CD4-positive, alpha-beta T cell (primary cell): ENCODE measurements around the gene RUNX3. TPM values are rescaled to one million over a fixed set of nuclear protein-coding genes. Genes with fewer than 3 reads are reported as not detected.

Experiments
- ATAC-seq: fragments of 200-7000 bp; cut with Tn5 transposase; one replicate; pipeline ENCODE4 v1.10.0; 2022; ENCODE audit warnings: mild to moderate bottlenecking; ENCODE audit not compliant: poor library complexity
- CTCF ChIA-PET: fragments of 350-600 bp; sonication (Branson Sonifier 250); formaldehyde crosslinking; loops from one replicate; lab custom pipeline; 2021; ENCODE audit warnings: antibody characterized with exemption, inconsistent platforms; lab: Charles Lee
- POLR2A ChIA-PET: fragments of 350-600 bp; sonication (Branson Sonifier 250); formaldehyde crosslinking; loops from one replicate; lab custom pipeline; 2021; ENCODE audit warnings: antibody characterized with exemption, inconsistent platforms; lab: Charles Lee
- DNase-seq, 14 experiments: peaks; one replicate each; pipeline ENCODE4 v3.0.0-alpha.2; 2013 to 2020; ENCODE audit warnings: mixed read lengths in 2 of 14
- H3K27ac ChIP-seq, 2 donors: one replicate each; pipeline versions ENCODE4 v1.5.1 to v1.7.0; 2013; ENCODE audit warnings: low read length in 2 of 2, low read depth in 1 of 2, mild to moderate bottlenecking in 1 of 2
- H3K27me3 ChIP-seq, 2 experiments: 1 replicate in 1 of 2; 2 replicates in 1 of 2; pipeline versions ENCODE4 v1.6.1 to v1.7.0; 2013; ENCODE audit warnings: low read length in 2 of 2, control low read depth in 1 of 2, mild to moderate bottlenecking in 1 of 2, moderate library complexity in 1 of 2; ENCODE audit not compliant: insufficient read depth in 2 of 2, control insufficient read depth in 1 of 2
- H3K36me3 ChIP-seq: one replicate; pipeline ENCODE4 v1.6.1; 2013; ENCODE audit warnings: low read length, control low read depth; ENCODE audit not compliant: insufficient read depth
- H3K4me1 ChIP-seq: one replicate; pipeline ENCODE4 v1.6.1; 2013; ENCODE audit warnings: low read length, control low read depth; ENCODE audit not compliant: insufficient read depth
- H3K4me3 ChIP-seq: one replicate; pipeline ENCODE4 v1.5.1; 2013; ENCODE audit warnings: mild to moderate bottlenecking, low read length, moderate library complexity
- H3K9me3 ChIP-seq, 2 experiments: 1 replicate in 1 of 2; 2 replicates in 1 of 2; pipeline versions ENCODE4 v1.6.1 to v1.7.0; 2013; ENCODE audit warnings: low read length in 2 of 2, mild to moderate bottlenecking in 2 of 2, control low read depth in 1 of 2, moderate library complexity in 1 of 2; ENCODE audit not compliant: control insufficient read depth in 1 of 2, insufficient read depth in 1 of 2
- H3K27ac Mint-ChIP-seq: one replicate; pipeline ENCODE4 v1.8.0; 2020; ENCODE audit warnings: mixed read lengths
- H3K27me3 Mint-ChIP-seq: one replicate; pipeline ENCODE4 v1.8.0; 2021; ENCODE audit warnings: mixed read lengths
- H3K36me3 Mint-ChIP-seq: one replicate; pipeline ENCODE4 v1.8.0; 2021; ENCODE audit warnings: low read depth, mixed read lengths
- H3K4me1 Mint-ChIP-seq: one replicate; pipeline ENCODE4 v1.8.0; 2021; ENCODE audit warnings: low read depth, mixed read lengths
- H3K4me3 Mint-ChIP-seq: one replicate; pipeline ENCODE4 v1.8.0; 2020; ENCODE audit warnings: mild to moderate bottlenecking, mixed read lengths
- H3K9me3 Mint-ChIP-seq: one replicate; pipeline ENCODE4 v1.8.0; 2020; ENCODE audit warnings: mixed read lengths
- intact Hi-C, 2 experiments: fragments of 100-400 bp; cut with DNase I in 1 of 2; cut with micrococcal nuclease in 1 of 2; formaldehyde crosslinking; loops; one replicate each; pipeline versions ENCODE4 v1.15.1 to v1.9.0; 2023 to 2025; cut with DNase I, micrococcal nuclease
- total RNA-seq, 174 experiments: library from RNA in 2 of 174; stranded (reverse) in 2 of 174; gene quantifications; one replicate each; pipeline ENCODE4 v1.2.3 and lab custom pipeline; 2021 to 2026
- TF ChIP-seq, protein P1 (sequence below): fragments of 200-600 bp; IDR thresholded peaks from one replicate; pipeline ENCODE4 v1.8.0; 2022; ENCODE audit warnings: antibody characterized with exemption, mild to moderate bottlenecking

Gene RUNX3
- total RNA-seq, 2 experiments from 2014 or later: 202 to 209 TPM

DNA sequence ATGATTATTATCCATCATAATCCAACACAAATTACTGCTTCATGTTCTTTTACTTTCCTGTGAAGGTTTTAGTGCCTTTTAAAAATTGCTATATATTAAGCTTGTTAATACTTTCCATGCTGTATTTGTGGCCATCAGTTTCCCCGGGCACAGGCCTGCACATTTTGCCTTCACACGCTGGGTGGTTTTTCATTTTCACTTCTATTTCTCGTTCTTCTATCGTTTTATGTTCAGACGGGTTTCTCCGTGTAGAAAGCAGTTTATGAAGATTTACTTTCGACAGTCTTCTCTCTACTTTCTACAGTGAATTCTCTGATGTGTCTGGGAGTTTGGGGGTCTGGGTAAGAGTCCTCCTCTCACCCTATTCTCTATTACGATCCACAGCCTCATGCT, 9.5 kb downstream of the RUNX3 start:
- Histone ChIP-seq H3K27ac (peak overlapping the region; percentile 57 to 69), H3K9me3 (no peaks in the 10 kb centered on the region), H3K4me3 (peak overlapping the region; percentile 9), H3K4me1 (peaks cover 97% of the 10 kb centered on the region), H3K27me3 (no peaks in the 10 kb centered on the region), H3K36me3 (peaks cover 93% of the 10 kb centered on the region)
- intact Hi-C loops: no loop called here
- peak overlapping the region; percentile 68 for H3K4me3 Mint-ChIP-seq
- ChIA-PET CTCF (no interaction called here), POLR2A (interaction anchor here (0.5 to 2.2 kb wide), 2 partner anchors 9 to 279 kb away, joined by 3 to 14 read pairs; partner anchors contain the start of gene RUNX3)
- ATAC-seq (no peak), DNase-seq (peak in 1 of 14 experiments; percentile 28)
- H3K36me3 Mint-ChIP-seq: peaks cover 96% of the 10 kb centered on the region
- H3K4me1 Mint-ChIP-seq: peaks cover 58% of the 10 kb centered on the region
- peak overlapping the region; percentile 98 for H3K27ac Mint-ChIP-seq
- H3K9me3 Mint-ChIP-seq: no peaks in the 10 kb centered on the region
- TF ChIP-seq, protein P1, sequence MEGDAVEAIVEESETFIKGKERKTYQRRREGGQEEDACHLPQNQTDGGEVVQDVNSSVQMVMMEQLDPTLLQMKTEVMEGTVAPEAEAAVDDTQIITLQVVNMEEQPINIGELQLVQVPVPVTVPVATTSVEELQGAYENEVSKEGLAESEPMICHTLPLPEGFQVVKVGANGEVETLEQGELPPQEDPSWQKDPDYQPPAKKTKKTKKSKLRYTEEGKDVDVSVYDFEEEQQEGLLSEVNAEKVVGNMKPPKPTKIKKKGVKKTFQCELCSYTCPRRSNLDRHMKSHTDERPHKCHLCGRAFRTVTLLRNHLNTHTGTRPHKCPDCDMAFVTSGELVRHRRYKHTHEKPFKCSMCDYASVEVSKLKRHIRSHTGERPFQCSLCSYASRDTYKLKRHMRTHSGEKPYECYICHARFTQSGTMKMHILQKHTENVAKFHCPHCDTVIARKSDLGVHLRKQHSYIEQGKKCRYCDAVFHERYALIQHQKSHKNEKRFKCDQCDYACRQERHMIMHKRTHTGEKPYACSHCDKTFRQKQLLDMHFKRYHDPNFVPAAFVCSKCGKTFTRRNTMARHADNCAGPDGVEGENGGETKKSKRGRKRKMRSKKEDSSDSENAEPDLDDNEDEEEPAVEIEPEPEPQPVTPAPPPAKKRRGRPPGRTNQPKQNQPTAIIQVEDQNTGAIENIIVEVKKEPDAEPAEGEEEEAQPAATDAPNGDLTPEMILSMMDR: no peak
- no peaks in the 10 kb centered on the region for H3K27me3 Mint-ChIP-seq

DNA sequence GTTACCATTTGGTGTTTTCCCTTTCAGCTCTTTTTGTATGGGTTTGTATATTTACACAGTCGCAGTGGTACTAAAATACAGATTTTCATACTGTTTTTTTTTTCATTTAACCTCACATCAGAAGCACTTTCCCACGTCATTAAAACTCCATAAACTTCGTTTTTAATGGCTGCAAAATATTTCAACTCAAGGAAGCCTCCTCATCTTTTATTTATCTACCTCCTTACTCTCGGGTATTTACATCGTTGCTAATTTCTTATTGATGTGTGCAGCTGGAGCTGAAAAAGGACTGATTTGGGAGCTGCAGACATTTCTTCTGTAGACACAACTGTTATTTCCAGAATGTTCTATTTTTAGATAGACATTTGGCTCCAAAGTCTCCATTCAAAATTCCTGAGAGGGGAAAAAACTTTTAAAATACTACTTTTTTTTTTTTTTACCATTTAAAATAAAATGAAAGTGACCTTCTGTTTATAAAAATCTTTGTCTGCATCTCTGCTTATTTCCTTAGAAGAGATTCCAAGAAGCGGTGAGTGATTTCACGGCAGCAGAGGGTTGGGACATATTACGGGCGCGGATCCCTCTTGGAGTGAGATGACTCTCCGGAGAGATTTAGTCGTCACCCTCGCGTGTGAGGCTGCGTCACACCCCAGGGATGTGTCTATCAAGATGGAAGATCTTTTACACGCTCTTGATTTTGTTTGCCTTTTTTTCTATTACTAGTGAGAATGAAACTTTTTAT, 10.1 kb downstream of the RUNX3 start:
- peaks cover 96% of the 10 kb centered on the region for H3K36me3 Mint-ChIP-seq

DNA sequence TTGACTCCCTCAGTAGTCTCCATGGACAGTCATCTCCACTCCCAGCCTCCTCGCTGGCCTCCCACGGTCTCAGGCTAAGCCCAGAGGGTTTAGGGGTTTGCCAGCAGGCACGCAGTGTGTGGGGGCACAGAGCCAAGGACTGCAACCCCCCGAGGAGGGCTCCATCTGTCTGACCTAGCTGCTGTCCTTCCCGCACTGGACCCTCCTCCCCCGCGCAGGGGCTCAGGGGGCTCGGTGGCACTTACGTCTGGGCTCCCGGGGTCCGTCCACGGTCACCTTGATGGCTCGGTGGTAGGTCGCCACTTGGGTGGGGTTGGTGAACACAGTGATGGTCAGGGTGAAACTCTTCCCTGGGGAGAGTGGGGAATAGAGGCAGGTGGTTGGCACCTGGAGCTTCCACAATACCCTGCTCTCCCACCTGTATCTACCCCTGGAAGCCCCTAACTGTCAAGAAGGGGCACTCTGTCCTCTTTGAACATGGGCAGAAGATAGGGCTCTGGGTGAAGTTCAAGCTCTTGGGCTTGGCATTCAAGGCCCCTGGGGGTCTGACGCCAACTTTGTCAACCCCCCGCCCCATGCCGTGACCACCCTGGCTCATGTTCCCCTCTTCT, 11.0 kb downstream of the RUNX3 start:
- Mint-ChIP-seq H3K27ac (peak overlapping the region; percentile 73), H3K36me3 (peaks cover 97% of the 10 kb centered on the region), H3K9me3 (no peaks in the 10 kb centered on the region), H3K4me1 (peaks cover 56% of the 10 kb centered on the region), H3K27me3 (no peaks in the 10 kb centered on the region), H3K4me3 (no peak overlapping the region)
- Histone ChIP-seq H3K4me3 (no peak overlapping the region), H3K27me3 (no peaks in the 10 kb centered on the region), H3K27ac (peak overlapping the region in 1 of 2 donors; percentile 9), H3K4me1 (peaks cover 97% of the 10 kb centered on the region), H3K9me3 (no peaks in the 10 kb centered on the region), H3K36me3 (peaks cover 96% of the 10 kb centered on the region)
- DNase-seq (peak in 1 of 14 experiments; percentile 17), ATAC-seq (no peak)
- POLR2A ChIA-PET: interaction anchor here (0.5 to 2.2 kb wide), 4 partner anchors 8 to 125 kb away, joined by 3 to 14 read pairs (median 3); partner anchors contain the start of gene RUNX3
- intact Hi-C loops: no loop called here
- TF ChIP-seq, protein P1: no peak
- CTCF ChIA-PET: interaction anchor here (0.6 kb wide), 1 partner anchor 14 kb away, joined by 3 read pairs; no protein-coding TSS in a partner anchor

More for the DNA sequence above, 10.1 kb downstream of the RUNX3 start:
- H3K27me3 Mint-ChIP-seq: no peaks in the 10 kb centered on the region
- POLR2A ChIA-PET: interaction anchor here (0.5 to 2.2 kb wide), 6 partner anchors 7 to 278 kb away, joined by 3 to 14 read pairs (median 3); partner anchors contain the start of gene RUNX3
- Histone ChIP-seq H3K27me3 (no peaks in the 10 kb centered on the region), H3K27ac (peak overlapping the region; percentile 7 to 57), H3K4me3 (peak overlapping the region; percentile 9), H3K4me1 (peaks cover 97% of the 10 kb centered on the region), H3K36me3 (peaks cover 95% of the 10 kb centered on the region), H3K9me3 (no peaks in the 10 kb centered on the region)
- ATAC-seq (no peak), DNase-seq (peak in 4 of 14 experiments; percentile 53 to 68 (median 54))
- intact Hi-C loops: no loop called here
- peak overlapping the region; percentile 68 for H3K4me3 Mint-ChIP-seq
- CTCF ChIA-PET: interaction anchor here (0.6 kb wide), 1 partner anchor 13 kb away, joined by 3 read pairs; no protein-coding TSS in a partner anchor
- no peaks in the 10 kb centered on the region for H3K9me3 Mint-ChIP-seq
- TF ChIP-seq, protein P1: no peak
- peaks cover 58% of the 10 kb centered on the region for H3K4me1 Mint-ChIP-seq
- H3K27ac Mint-ChIP-seq: peak overlapping the region; percentile 98
